ENCODE data around the gene KRTAP10-8.

- no peak for TF ChIP-seq CTCF (IDR thresholded peaks at IDR 0.05)
- TF ChIP-seq POLR2A (IDR thresholded peaks at IDR 0.05): no peak
These were observed 38.8 kb upstream of the KRTAP10-8 start for GRCh38 chr21:44572959-44573583.
